MCF 10A (cell line): ENCODE data around the gene NFAT5. TPM values are rescaled to one million over a fixed set of nuclear protein-coding genes. Genes with fewer than 3 reads are reported as not detected.
"Not testable (repeated sequence)": the region's sequence is repeated elsewhere in the genome, so short reads cannot be mapped to it uniquely, and the experiment has no call there.

Source experiments
- BruUV-seq: library from RNA; stranded (reverse); fragments of 400-500 nt; replicated peaks from 2 replicates; lab custom pipeline; 2021; lab: Mats Ljungman, UMichigan
- CTCF ChIA-PET: fragments of 300-600 bp; sonication (Branson Sonifier 250); formaldehyde crosslinking; extraction: SDS; loops from one replicate; lab custom pipeline; 2021; ENCODE audit warnings: antibody characterized with exemption, inconsistent platforms; lab: Yijun Ruan, JAX
- POLR2A ChIA-PET: fragments of 300-600, 350-650 bp; sonication (Branson Sonifier 250); formaldehyde crosslinking; extraction: SDS; loops from one replicate; lab custom pipeline; 2020; ENCODE audit warnings: antibody characterized with exemption, inconsistent platforms; lab: Yijun Ruan, JAX
- DNase-seq: peaks from one replicate; pipeline ENCODE4 v3.0.0-alpha.2; 2018; ENCODE audit not compliant: unreplicated experiment
- H3K27ac Mint-ChIP-seq: one replicate; pipeline ENCODE4 v1.8.0; 2022; ENCODE audit warnings: mild to moderate bottlenecking, low read depth, mixed read lengths; ENCODE audit not compliant: unreplicated experiment
- H3K27me3 Mint-ChIP-seq: one replicate; pipeline ENCODE4 v1.8.0; 2022; ENCODE audit warnings: mixed read lengths; ENCODE audit not compliant: insufficient read depth, unreplicated experiment
- H3K36me3 Mint-ChIP-seq: one replicate; pipeline ENCODE4 v1.8.0; 2022; ENCODE audit warnings: mild to moderate bottlenecking, moderate library complexity, mixed read lengths; ENCODE audit not compliant: insufficient read depth, unreplicated experiment
- H3K4me1 Mint-ChIP-seq: one replicate; pipeline ENCODE4 v1.8.0; 2022; ENCODE audit warnings: mixed read lengths; ENCODE audit not compliant: insufficient read depth, unreplicated experiment
- H3K4me3 Mint-ChIP-seq: one replicate; pipeline ENCODE4 v1.8.0; 2022; ENCODE audit warnings: mild to moderate bottlenecking, moderate library complexity, mixed read lengths; ENCODE audit not compliant: unreplicated experiment
- H3K9me3 Mint-ChIP-seq: one replicate; pipeline ENCODE4 v1.8.0; 2022; ENCODE audit warnings: mixed read lengths; ENCODE audit not compliant: unreplicated experiment
- CTCF ChIP-seq: fragments of 200-600 bp; IDR thresholded peaks from one replicate; pipeline ENCODE4 v1.8.0; 2022; ENCODE audit warnings: antibody characterized with exemption, mild to moderate bottlenecking; ENCODE audit not compliant: unreplicated experiment
- intact Hi-C: fragments of 100-400 bp; cut with micrococcal nuclease; formaldehyde crosslinking; loops from 2 replicates; pipeline ENCODE4 v1.14.1; 2022
- total RNA-seq: library from RNA; stranded (reverse); gene quantifications from 2 replicates; pipeline ENCODE4 v1.2.3, GENCODE V29; 2022

NFAT5 gene
- total RNA-seq, 1 experiment from 2014 or later = 46.4 TPM

- ChIA-PET CTCF (no interaction called here), POLR2A (interaction anchor here (0.7 kb wide), 2 partner anchors 18 to 24 kb away, joined by 4 read pairs; no protein-coding TSS in a partner anchor)
- H3K27me3 Mint-ChIP-seq = no peaks in the 10 kb centered on the region
- peaks cover 7% of the 10 kb centered on the region for H3K9me3 Mint-ChIP-seq
- H3K27ac Mint-ChIP-seq = no peak overlapping the region
- H3K4me3 Mint-ChIP-seq = no peak overlapping the region
- no peak for TF ChIP-seq CTCF
- BruUV-seq = no TSS peak
- H3K36me3 Mint-ChIP-seq = peaks cover 69% of the 10 kb centered on the region
- DNase-seq = no peak
- intact Hi-C loops = no loop called here
- no peaks in the 10 kb centered on the region for H3K4me1 Mint-ChIP-seq
Measured at GRCh38 chr16:69632828-69633227, 67.1 kb downstream of the NFAT5 start.

GRCh38 chr16:69633375-69633774 is 67.6 kb downstream of the NFAT5 start:
- Mint-ChIP-seq H3K27me3 (no peaks in the 10 kb centered on the region), H3K36me3 (peaks cover 67% of the 10 kb centered on the region), H3K9me3 (peaks cover 7% of the 10 kb centered on the region), H3K4me1 (no peaks in the 10 kb centered on the region), H3K27ac (no peak overlapping the region), H3K4me3 (no peak overlapping the region)
- no peak for DNase-seq
- intact Hi-C loops = no loop called here
- BruUV-seq = no TSS peak
- no peak for TF ChIP-seq CTCF
- ChIA-PET POLR2A (interaction anchor here (0.7 kb wide), 2 partner anchors 24 to 32 kb away, joined by 3 to 4 read pairs; no protein-coding TSS in a partner anchor), CTCF (no interaction called here)

GRCh38 chr16:69636563-69637146 is 70.9 kb downstream of the NFAT5 start:
- H3K27ac Mint-ChIP-seq, H3K9me3 Mint-ChIP-seq, DNase-seq, H3K4me3 Mint-ChIP-seq, H3K4me1 Mint-ChIP-seq, H3K27me3 Mint-ChIP-seq, BruUV-seq, intact Hi-C loops: not testable (repeated sequence)
- POLR2A ChIA-PET = interaction anchor here (0.8 kb wide), 1 partner anchor 12 kb away, joined by 3 read pairs; no protein-coding TSS in a partner anchor
- CTCF ChIA-PET = interaction anchor here (0.6 kb wide), 1 partner anchor 22 kb away, joined by 3 read pairs; no protein-coding TSS in a partner anchor
- peaks cover 55% of the 10 kb centered on the region for H3K36me3 Mint-ChIP-seq

GRCh38 chr16:69637206-69637865 is 71.6 kb downstream of the NFAT5 start:
- H3K4me1 Mint-ChIP-seq, DNase-seq, H3K27me3 Mint-ChIP-seq, intact Hi-C loops, CTCF ChIA-PET, H3K4me3 Mint-ChIP-seq, BruUV-seq, H3K9me3 Mint-ChIP-seq, H3K27ac Mint-ChIP-seq: not testable (repeated sequence)
- POLR2A ChIA-PET = interaction anchor here (0.6 kb wide), 1 partner anchor 10 kb away, joined by 3 read pairs; no protein-coding TSS in a partner anchor
- peaks cover 53% of the 10 kb centered on the region for H3K36me3 Mint-ChIP-seq

GRCh38 chr16:69643997-69644396 is 78.2 kb downstream of the NFAT5 start:
- H3K9me3 Mint-ChIP-seq, H3K4me3 Mint-ChIP-seq, H3K4me1 Mint-ChIP-seq, H3K27me3 Mint-ChIP-seq, H3K27ac Mint-ChIP-seq, intact Hi-C loops, CTCF ChIA-PET, BruUV-seq, DNase-seq: not testable (repeated sequence)
- POLR2A ChIA-PET = interaction anchor here (0.6 kb wide), 1 partner anchor 1935 kb away, joined by 4 read pairs; no protein-coding TSS in a partner anchor
- peaks cover 40% of the 10 kb centered on the region for H3K36me3 Mint-ChIP-seq
